PC-3 (cell line): ENCODE results near the gene KIFAP3.

Experiments
- CTCF ChIP-seq: fragments of 300-600 bp; sonication (generic); conservative IDR thresholded peaks from 2 replicates; pipeline ENCODE4 v1.5.1; 2017; ENCODE audit warnings: antibody characterized with exemption, low read depth, mild to moderate bottlenecking, low read length
- EZH2phosphoT487 ChIP-seq: fragments of 300-600 bp; sonication (generic); IDR thresholded peaks from 2 replicates; pipeline ENCODE4 v1.6.1; 2018; ENCODE audit warnings: mild to moderate bottlenecking, antibody characterized with exemption, low read length, borderline replicate concordance

DNA sequence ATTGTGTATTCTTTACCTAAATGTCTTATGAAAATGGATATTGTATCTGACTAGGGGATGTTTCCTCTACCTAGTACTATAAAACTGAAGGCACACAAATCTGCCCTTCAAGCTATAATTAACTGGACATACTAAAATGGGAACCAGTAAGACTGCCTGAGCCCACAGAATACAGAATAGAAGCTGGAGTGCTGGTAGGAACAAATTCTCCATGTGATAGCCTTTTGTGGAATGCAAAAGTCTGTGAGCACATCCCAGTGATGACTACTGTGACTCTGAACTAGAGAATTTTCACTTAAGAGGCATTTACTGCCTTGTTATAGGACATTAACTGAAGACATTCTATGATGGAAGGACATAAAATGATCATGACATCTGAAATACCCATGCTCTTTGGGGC lies 30.3 kb downstream of the KIFAP3 start:
- TF ChIP-seq CTCF (no peak), EZH2phosphoT487 (no peak)
